Heart right ventricle (tissue), 16 donors: ENCODE data around the gene NWD2. TPM values are rescaled to one million over a fixed set of nuclear protein-coding genes. Genes with fewer than 3 reads are reported as not detected.
A peak's percentile ranks its signal among the peaks of the same experiment; 100 is the strongest.

Experiments used
- ATAC-seq, 8 donors: fragments of 200-7000 bp; cut with Tn5 transposase; one replicate each; pipeline ENCODE4 v1.9.1; 2020; ENCODE audit warnings: mild to moderate bottlenecking in 8 of 8, moderate library complexity in 8 of 8, moderate number of reproducible peaks in 1 of 8
- DNase-seq, 2 donors: peaks; one replicate each; pipeline ENCODE4 v3.0.0-alpha.2; 2020
- H3K27ac ChIP-seq, 10 donors: fragments of 200-600 bp; sonication (generic) in 2 of 10; one replicate each; pipeline versions ENCODE4 v1.5.0 to v1.8.0; 2020 to 2022; ENCODE audit warnings: mild to moderate bottlenecking in 3 of 10
- H3K27me3 ChIP-seq, 7 donors: fragments of 200-600 bp; one replicate each; pipeline ENCODE4 v1.8.0; 2021 to 2022; ENCODE audit warnings: mild to moderate bottlenecking in 2 of 7
- H3K36me3 ChIP-seq, 9 donors: fragments of 200-600 bp; sonication (generic) in 1 of 9; one replicate each; pipeline versions ENCODE4 v1.5.0 to v1.8.0; 2020 to 2022; ENCODE audit warnings: mild to moderate bottlenecking in 2 of 9
- H3K4me1 ChIP-seq, 9 donors: fragments of 200-600 bp; sonication (generic) in 1 of 9; one replicate each; pipeline versions ENCODE4 v1.5.0 to v1.8.0; 2020 to 2022; ENCODE audit warnings: mild to moderate bottlenecking in 4 of 9
- H3K4me3 ChIP-seq, 10 donors: fragments of 200-600 bp; sonication (generic) in 2 of 10; one replicate each; pipeline versions ENCODE4 v1.5.0 to v1.8.0; 2020 to 2022; ENCODE audit warnings: mild to moderate bottlenecking in 7 of 10, moderate library complexity in 2 of 10
- H3K9me3 ChIP-seq, 11 donors: fragments of 200-600 bp in 10 of 11; sonication (generic) in 2 of 11; one replicate each; pipeline versions ENCODE4 v1.5.0 to v1.8.0; 2013 to 2022; ENCODE audit warnings: mild to moderate bottlenecking in 2 of 11, control low read depth in 1 of 11, moderate library complexity in 1 of 11
- WGBS, 2 donors: extraction: QIAGEN DNeasy Blood & Tissue Kit; methylation state at CpG; one replicate each; pipeline ENCODE4 v1.1.7; 2013; ENCODE audit warnings: inconsistent platforms in 1 of 2; 5-methylcytosine and 5-hydroxymethylcytosine counted together
- intact Hi-C, 10 donors: fragments of 100-400 bp; cut with DNase I; formaldehyde crosslinking; loops; one replicate each; pipeline versions ENCODE4 v1.11.1 to v1.14.2; 2022
- polyA plus RNA-seq, 2 donors: library from polyadenylated mRNA; stranded (reverse); fragments of 200-250 nt; gene quantifications; one replicate each; pipeline ENCODE4 v1.2.3, GENCODE V29; 2013
- total RNA-seq, 10 donors: library from RNA; stranded (reverse); fragmentation: NEBNext Ultra II Directional in 3 of 10; extraction: Animal tissue kit (Norgen Biotek cat#: 25700) in 3 of 10; gene quantifications; one replicate each; pipeline versions ENCODE4 v1.2.1 to v1.2.4, GENCODE V29; 2021 to 2023
- TF ChIP-seq, protein P1 (sequence below), 9 donors: fragments of 200-600 bp; sonication (generic) in 2 of 9; IDR thresholded peaks; one replicate each; pipeline versions ENCODE4 v1.5.0 to v1.8.0; 2021 to 2022; ENCODE audit warnings: antibody characterized with exemption in 9 of 9, mild to moderate bottlenecking in 5 of 9, moderate library complexity in 1 of 9
- donor health status: Arrhythmogenic right ventricular cardiomyopathy.
- donor health status: ischemic (EF 13 %, LVEDD 7.1; RV severe dilation, severe dysfunction).
- donor health status: healthy with polysubstance abuse.
- donor health status: DM: no; HTN: yes; CAD: no.
- donor health status: DM: no; HTN: no; CAD: no.
- donor health status: ischemic (EF 25% LVEDD 6.9; RV normal size, moderate dysfunction).
- donor health status: ischemic (EF 25% LVEDD 5.7; RV mildly dilated, moderate dysfunction).
- donor health status: healthy.
- donor health status: DM: yes; HTN: yes; CAD: no.
- donor health status: Ischemic cardiomyopathy.
- donor health status: ischemic (EF 35%, LVEDD 5.7; RV mildly dilated, moderate dysfunction).
- donor health status: nonischemic (EF 11% LVEDD 7.7; RV severe dilation, severe dysfunction).
- donor health status: DM: yes; HTN: yes; CAD: no.
- donor health status: PGD.
- donor health status: ischemic (EF 29% LVEDD 5.4; RV normal size, mild dysfunction).
- donor health status: nonischemic (EF 23%, LVEDD 6.1; RV moderate dilation, normal function).

Gene NWD2
- total and polyA plus RNA-seq, 12 donors = 0.02 to 0.37 (median 0.04) TPM; not detected in 7

DNA sequence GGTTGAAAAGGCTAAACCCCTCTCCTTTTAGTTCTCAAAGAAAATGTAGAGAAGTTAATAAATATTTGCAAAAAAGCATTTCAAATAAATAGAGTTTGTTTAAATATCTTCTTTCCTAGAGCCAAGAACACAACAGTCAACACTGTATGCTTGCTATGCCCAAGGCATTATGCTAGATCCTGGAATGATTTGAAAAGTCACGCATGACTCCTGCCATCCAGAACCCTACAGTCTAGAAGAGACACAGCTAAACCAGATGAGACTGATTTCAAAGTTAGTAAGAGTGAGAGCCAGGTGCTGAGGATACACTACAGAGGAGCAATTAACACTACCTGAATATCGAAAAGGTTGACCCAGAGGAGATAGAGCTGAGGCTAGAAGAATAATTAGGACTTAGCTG, 205.8 kb downstream of the NWD2 start:
- Histone ChIP-seq H3K9me3 (no peaks in the 10 kb centered on the region), H3K4me1 (peaks cover 0 to 19% (median 10%) of the 10 kb centered on the region in 9 donors), H3K27ac (no peak overlapping the region), H3K4me3 (no peak overlapping the region), H3K27me3 (peaks cover 0 to 89% (median 72%) of the 10 kb centered on the region in 7 donors), H3K36me3 (no peaks in the 10 kb centered on the region)
- no peak for DNase-seq
- ATAC-seq = no peak
- intact Hi-C loops = loop anchor here in 8 of 10 donors (5.0 to 10.0 kb wide), 4 partner anchors 114 to 344 kb away; no protein-coding TSS in a partner anchor
- TF ChIP-seq, protein P1, sequence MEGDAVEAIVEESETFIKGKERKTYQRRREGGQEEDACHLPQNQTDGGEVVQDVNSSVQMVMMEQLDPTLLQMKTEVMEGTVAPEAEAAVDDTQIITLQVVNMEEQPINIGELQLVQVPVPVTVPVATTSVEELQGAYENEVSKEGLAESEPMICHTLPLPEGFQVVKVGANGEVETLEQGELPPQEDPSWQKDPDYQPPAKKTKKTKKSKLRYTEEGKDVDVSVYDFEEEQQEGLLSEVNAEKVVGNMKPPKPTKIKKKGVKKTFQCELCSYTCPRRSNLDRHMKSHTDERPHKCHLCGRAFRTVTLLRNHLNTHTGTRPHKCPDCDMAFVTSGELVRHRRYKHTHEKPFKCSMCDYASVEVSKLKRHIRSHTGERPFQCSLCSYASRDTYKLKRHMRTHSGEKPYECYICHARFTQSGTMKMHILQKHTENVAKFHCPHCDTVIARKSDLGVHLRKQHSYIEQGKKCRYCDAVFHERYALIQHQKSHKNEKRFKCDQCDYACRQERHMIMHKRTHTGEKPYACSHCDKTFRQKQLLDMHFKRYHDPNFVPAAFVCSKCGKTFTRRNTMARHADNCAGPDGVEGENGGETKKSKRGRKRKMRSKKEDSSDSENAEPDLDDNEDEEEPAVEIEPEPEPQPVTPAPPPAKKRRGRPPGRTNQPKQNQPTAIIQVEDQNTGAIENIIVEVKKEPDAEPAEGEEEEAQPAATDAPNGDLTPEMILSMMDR (IDR thresholded peaks at IDR 0.05) = no peak
- WGBS, 2 donors = 88 to 91% methylated on average over 2 of the region's 2 CpGs

DNA sequence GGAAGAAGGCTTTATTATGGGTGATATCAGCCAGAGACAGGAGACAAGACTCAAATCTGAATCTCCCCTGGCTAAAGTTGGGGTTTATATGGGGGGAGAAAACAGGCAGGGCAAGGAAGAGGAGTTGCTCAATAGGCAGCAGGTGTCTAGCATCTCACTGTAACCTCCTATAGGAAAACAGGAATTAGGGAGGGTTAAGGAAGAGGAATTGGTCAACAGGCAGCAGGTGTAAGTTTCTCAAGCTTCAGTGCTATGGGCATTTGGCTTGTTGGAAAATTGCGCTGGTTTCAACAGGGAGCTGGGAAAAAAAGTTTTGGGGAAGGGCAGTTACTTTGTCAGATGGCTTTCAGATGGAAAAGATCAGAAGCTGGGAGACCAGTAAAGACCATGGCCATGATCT, 206.4 kb downstream of the NWD2 start:
- ATAC-seq (no peak), DNase-seq (no peak)
- Histone ChIP-seq H3K9me3 (no peaks in the 10 kb centered on the region), H3K27me3 (peaks cover 0 to 89% (median 77%) of the 10 kb centered on the region in 7 donors), H3K4me3 (no peak overlapping the region), H3K27ac (no peak overlapping the region), H3K4me1 (peaks cover 0 to 19% (median 10%) of the 10 kb centered on the region in 9 donors), H3K36me3 (no peaks in the 10 kb centered on the region)
- TF ChIP-seq, protein P1 (IDR thresholded peaks at IDR 0.05) = no peak
- 84 to 93% methylated on average over 1 of the region's 1 CpG for WGBS, 2 donors
- intact Hi-C loops = loop anchor here in 8 of 10 donors (5.0 to 10.0 kb wide), 4 partner anchors 114 to 344 kb away; no protein-coding TSS in a partner anchor

DNA sequence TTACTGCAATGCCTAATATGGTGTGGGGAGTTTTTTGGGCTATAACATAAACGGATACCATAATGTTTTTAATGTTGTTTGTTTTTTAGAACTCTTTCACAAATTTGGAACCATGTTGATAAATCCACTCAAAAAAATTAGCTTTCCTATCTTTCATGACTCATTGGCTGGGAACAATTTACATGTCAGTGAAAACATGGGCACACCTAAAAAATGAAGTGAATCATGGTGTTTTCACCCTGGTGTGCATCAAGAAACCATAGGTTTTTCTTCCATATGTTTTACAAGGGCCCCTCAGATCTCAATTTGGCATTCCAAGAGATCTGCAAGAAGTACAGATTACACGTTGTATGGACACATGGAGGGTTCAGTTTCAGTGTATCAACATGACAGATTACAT, 207.1 kb downstream of the NWD2 start:
- no peaks in the 10 kb centered on the region for H3K36me3 ChIP-seq
- intact Hi-C loops = loop anchor here in 9 of 10 donors (2.0 to 10.0 kb wide), 5 partner anchors 113 to 343 kb away; no protein-coding TSS in a partner anchor
- DNase-seq (no peak), ATAC-seq (no peak)
- WGBS, 2 donors = 61 to 69% methylated on average over 2 of the region's 2 CpGs
- H3K27ac ChIP-seq = no peak overlapping the region
- H3K27me3 ChIP-seq = peaks cover 0 to 95% (median 76%) of the 10 kb centered on the region in 7 donors
- peaks cover 0 to 19% (median 10%) of the 10 kb centered on the region in 9 donors for H3K4me1 ChIP-seq
- no peak overlapping the region for H3K4me3 ChIP-seq
- TF ChIP-seq, protein P1 (IDR thresholded peaks at IDR 0.05) = no peak
- H3K9me3 ChIP-seq = no peaks in the 10 kb centered on the region

DNA sequence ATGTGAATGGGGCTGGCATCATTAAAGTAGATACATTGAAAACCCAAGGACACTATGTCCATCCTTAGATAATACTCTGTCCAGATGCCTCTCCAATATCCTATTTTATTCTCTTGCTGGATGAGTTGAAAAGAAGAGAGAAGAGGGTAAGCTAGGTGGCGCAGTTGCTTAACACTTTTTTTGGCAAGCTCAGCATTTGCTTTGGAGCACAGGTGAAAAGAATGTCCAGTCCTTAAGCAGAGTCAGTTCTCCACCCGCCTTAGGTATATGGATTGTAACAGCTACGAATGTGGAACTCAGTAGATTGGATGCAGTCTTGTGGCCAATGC, 208.4 kb downstream of the NWD2 start:
- H3K27ac ChIP-seq = no peak overlapping the region
- WGBS, 2 donors = 0 to 4% methylated on average over 3 of the region's 3 CpGs
- H3K4me1 ChIP-seq = peaks cover 0 to 19% (median 10%) of the 10 kb centered on the region in 9 donors
- H3K9me3 ChIP-seq = no peaks in the 10 kb centered on the region
- H3K36me3 ChIP-seq = no peaks in the 10 kb centered on the region
- DNase-seq (peak in 1 of 2 donors; percentile 35), ATAC-seq (peak; percentile 46 to 90 (median 68))
- peak overlapping the region in 8 of 10 donors; percentile 46 to 64 (median 54) for H3K4me3 ChIP-seq
- H3K27me3 ChIP-seq = peaks cover 0 to 95% (median 72%) of the 10 kb centered on the region in 7 donors
- TF ChIP-seq, protein P1 (IDR thresholded peaks at IDR 0.05) = peak in 7 of 9 donors; percentile 38 to 68 (median 57)
- intact Hi-C loops = loop anchor here in 9 of 10 donors (2.0 to 10.0 kb wide), 5 partner anchors 112 to 342 kb away; no protein-coding TSS in a partner anchor
